ENCODE measurements around the gene RABEP1.

Gene RABEP1

DNA sequence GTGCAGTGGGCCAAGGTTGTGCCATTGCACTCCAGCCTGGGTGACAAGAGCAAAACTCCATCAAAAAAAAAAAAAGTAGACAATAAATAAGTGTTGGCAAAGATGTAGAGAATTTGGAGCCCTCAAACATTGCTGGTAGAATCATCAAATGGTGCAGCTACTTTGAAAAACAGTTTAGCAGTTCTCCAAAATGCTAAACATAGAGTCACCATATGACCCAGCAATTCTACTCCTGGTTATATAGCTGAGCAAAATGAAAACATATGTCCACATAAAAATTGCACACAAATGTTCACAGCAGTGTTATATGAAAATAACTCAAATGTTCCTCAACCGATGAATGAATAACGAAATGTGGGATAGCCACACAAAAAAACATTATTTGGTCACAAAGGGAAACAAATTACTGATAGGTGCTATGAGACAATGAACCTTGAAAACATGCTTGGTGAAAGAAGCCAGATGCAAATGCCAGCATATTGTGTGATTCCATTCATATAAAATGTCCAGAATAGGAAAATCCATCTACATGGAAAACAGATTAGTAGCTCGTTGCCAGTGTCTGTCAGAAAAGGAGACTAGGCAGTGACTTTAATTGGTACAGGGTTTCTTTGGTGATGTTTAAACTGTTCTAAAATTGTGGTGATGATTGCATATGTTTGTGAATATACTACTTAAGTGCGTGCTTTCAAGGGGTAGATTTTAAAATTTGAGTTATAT, 12.7 kb upstream of the RABEP1 start:
- no peak for DNase-seq

DNA sequence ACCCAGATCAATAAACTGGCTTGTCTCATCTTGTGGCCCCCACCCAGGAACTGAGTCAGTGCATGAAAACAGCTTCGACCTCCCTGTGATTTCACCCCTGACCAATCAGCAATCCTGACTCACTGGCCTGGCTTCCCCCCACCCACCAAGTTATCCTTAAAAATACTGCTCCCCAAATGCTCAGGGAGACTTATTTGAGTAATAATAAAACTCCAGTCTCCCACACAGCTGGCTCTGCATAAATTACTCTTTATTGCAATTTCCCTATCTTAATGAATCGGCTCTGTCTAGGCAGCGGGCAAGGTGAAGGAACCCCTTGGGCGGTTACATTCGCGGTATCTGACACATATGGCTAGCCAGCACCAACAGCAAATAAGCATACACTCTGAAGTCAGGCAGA, 9.8 kb upstream of the RABEP1 start:
- no peak for DNase-seq

DNA sequence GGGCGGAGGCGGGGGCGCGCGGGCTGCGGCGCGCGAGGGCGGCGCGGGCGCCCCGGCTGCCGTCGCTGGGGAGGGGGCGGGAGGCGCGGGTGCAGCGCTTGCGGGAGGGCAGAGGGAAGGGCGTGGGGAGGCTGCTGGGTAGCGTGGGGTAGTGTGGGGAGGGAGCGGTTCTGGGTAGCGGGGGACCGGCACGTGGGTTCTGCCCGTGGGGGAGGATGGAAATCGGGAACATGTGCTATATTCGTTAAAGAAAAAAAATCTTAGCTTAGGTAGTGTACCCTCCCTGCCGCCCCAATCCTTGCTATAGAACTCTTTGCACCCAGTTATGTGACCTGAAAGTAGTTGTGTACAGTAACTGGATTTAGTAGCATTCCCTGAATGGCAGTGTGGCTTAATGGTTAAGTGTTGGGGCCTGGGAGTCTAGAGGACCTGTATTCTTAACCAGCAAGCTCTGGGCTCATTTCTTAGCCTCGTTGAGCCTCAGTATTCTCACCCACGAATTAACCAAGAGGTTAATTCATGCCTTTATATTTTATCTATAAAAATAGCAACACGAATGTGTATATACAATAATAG, 646 bp downstream of the RABEP1 start:
- DNase-seq = peak; percentile 65 to 79

DNA sequence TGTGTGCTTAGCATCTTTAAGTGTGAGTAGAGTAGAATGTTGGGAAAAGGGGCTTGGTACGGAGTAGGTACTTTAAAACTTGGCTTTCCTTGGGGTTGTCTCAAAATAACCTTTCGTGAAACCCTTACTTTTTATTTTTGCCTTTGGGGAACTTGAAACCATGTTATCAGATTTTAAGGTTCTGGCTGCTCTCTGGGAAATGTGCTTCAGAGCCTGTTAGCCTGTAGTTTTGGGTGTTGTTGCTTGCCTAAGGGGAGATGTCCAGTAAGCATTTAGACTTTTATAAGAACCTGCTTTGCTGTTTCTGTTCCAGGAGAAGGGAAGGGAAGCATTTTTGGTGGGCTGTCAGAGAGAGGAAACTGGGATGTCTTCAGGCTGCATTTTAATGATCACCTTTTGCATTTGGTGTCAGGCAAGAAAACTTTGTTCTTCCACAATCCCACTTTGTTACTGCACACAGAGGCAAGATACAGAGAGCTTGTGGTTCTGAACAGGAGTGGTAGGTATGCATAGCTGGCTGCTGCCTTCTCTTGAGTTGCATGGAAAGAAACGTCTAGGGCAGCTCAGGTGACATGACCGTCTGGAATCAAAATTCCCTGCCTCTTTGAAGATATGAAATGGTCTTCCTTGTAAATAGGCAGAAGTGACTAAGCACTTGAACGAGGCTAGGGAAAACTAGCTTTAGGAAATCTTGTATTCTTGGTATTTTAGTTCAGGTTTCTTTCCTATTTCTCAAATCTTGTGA, 1.7 kb downstream of the RABEP1 start:
- DNase-seq = no peak

DNA sequence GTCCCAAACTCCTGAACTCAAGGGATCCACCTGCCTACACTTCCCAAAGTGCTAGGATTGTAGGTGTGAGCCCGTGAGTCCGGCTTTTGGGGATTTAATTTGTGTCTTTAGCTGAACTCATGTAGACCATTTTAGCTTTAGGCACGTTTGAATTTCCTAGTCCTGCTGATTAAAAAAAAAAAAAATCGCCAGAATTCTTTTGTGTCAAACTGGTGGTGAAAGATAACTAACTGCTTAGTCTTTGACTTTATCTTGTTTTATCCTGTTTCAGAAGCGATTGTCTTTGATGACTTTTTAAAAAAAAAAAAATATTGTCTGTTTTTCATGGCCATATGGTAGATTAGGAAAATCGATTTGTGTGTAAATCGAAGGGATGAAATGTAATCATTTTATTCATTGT, 2.6 kb downstream of the RABEP1 start:
- DNase-seq = no peak

DNA sequence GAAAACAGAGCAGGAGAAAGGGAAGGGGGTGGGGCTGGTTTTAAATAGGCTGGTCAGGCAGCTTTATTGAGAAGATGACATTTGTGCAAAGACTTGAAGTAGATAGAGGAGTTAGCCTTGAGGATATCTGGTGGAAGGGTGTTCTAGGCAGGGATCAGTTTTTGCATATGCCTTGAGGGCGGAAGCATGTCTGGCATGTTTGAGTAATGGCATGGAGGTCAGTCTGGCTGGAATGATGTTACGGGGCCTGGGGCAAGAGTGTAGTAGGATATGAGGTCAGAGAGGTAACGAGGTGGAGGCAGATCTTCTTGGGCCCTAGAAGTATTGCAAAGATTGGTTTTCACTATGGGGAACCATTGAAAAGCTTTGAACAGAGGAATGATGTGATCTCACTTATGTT, 4.8 kb downstream of the RABEP1 start:
- DNase-seq = no peak

DNA sequence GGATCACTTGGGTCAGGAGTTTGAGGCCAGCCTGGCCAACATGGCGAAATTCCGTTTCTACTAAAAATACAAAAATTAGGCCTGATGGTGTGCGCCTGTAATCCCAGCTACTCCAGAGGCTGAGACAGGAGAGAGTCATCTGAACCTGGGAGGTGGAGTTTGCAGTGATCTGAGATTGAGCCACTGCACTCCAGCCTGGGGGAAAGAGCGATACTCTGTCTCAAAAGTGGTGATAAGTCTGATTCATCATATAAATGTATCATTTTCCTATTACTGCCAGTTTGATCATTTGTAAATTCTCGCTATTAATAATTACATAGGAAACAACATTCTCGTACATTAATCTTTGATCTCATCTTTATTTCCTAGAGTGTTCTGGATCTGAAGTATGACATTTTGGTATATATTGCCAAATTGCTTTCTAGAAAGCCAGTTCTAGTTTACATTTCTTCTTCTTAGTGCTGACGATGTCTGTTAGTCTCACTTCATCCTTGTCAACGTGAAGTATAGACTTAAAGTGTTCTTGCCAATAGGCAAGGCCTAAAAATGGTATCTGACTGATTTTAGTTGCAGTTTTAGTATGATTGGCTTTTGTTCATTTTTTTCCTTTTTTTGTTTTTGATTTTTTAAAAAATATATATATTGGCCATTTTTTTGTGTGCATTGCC, 9.7 kb downstream of the RABEP1 start:
- no peak for DNase-seq

DNA sequence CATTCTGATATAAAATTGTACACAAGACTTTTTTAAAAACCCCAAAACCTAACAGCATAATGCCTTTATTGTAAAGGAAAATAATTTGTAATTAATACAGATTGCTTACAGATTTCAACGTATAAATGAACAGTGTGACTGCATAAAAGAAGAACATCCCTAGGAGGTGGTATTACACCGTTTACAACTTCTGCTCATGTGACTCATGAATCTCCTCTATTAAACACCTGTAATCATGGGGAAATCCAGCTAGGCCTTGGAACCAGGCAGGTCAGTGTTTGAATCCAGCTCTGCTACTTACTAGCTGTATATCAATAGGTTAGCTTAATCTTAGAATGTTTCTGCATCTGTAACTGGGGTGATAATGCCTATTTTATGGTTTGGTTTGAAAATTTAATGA, 15.2 kb downstream of the RABEP1 start:
- no peak for DNase-seq

DNA sequence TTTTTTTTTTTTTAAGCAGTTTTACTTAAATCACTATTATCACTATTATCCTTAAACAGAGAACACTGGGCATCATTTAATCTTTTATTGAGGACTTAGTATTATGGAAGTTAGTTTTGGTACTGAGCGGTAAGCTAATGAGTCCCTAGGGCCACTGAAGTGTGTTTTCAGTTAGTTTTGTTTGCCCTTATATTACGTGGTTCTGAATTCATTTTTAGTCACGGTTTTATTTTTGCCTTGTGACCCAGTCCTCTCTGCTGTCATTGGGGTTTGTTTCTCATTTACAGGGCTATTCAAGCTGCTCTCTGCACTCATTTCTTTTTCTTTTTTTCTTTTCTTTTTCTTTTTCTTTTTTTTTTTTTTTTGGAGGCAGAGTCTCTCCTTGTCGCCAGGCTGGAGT, 17.3 kb downstream of the RABEP1 start:
- no peak for DNase-seq

DNA sequence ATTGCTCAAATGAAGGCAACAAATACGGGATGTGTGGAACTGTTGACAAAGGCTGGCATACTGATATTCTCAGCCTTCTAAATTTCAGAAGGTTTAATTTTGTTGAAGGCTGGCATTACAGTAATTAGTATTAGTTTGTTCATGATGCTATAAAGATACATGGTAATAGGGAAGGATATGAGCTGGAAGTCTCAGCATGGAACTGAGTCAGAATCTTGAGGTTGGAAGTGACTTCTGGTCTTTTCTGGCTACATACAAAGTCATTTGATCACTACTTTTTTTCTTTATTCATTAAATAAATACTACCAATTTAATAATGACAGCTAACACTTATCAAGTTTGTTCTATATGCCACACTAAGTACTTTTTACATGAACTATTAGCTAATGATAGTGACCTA, 22.6 kb downstream of the RABEP1 start:
- DNase-seq = no peak

DNA sequence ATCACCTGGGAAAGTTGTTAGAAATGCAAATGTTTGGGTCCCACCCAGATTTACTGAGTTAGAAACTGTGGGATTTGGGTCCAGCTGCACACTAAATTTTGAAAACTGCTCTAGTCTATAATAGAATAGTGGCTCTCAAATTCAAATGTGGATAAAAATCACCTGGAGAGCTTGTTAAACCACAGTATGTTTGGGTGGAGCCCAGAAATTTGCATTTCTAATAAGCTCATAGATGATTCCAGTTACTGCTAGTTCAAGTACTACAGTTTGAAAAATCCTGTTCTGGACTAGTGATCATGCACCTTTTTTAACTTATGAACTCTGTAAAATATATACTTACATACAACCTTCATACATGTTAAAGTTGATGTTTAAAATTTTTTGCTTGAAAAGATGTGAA, 27.8 kb downstream of the RABEP1 start:
- DNase-seq = no peak

DNA sequence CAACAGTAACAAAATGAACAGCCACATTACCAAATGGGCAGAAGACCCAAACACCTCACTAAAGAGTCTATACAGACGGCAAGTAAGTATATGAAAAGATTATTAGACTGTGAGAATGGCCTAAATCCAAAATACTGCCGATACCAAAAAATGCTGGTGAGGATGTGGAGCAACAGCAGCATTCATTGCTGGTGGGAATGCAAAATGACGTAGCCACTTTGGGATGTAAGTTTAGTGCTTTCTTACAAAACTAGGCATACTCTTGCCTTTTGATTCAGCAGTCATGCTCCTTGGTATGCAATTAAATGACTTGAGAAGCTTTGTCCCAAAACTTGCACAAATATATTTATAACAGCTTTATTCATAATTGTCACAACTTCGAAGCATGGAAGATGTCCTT, 43.8 kb downstream of the RABEP1 start:
- no peak for DNase-seq

DNA sequence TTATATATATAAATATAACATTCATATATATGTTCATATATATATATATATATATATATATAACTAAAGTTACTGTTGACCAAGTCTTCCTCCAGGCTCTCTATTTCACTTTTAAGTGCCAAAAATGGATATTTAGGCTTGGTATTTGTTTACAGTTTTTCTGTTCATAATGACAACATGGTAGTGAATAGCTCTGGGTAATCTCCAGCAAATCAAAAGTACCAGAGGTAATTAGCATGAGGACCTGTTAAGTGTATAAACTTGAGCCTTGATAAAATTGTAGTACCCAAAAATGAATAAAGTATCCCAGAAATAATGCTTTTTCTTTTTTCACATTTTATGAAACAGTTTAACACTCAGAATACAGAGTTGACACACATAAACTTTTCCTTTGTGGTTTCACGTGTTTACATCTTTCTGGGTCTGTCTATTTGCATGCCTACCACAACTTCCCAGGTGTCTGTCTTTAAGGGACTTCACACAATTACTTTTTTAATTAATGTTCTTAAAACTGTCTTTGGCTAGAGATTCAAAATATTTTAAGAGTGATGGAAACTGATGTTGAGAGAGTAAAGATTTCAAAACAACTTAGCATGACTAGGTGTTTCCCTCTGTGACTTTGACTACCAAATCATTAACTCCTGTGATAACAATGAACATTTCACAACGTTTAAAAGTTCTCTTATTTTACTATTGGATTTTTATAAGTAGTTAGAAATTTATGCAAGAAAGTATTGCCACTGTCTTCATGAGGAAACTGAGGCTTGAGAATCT, 47.9 kb downstream of the RABEP1 start:
- no peak for DNase-seq

DNA sequence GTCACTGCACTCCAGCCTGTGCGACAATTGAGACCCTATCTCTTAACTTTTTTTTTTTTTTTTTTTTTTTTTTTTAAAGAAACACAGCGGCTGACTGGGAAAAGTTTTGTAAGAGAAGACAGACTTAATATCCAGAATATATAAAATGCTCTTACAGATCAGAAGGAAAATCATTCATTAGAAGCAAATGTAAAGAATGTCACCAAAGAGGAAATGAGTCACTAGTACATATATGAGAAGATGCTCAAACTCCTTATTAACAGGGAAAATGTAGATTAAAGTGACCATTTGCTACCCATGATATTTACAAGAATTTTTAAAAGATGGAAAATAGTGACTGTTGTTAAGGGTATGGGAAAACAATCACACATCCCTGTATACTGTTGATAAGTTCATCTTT, 48.9 kb downstream of the RABEP1 start:
- DNase-seq = no peak

DNA sequence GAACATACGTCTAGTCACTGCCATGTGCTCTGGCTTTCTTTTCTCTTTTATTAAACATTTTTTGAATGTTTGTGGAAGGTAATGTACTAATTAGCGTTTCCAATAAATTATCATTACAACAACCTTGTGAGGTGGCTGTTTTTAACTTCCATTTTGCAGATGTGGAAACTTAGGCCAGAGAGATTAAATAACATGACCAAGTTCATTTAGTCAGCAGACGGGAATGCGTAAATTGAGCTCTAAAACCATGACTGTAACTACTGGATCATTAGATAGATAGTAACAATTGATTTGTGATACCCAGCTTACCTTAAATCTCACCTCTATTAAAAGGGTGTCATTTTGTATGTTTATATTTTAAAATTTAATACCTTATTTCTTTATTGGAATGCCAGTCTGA, 49.4 kb downstream of the RABEP1 start:
- no peak for DNase-seq

DNA sequence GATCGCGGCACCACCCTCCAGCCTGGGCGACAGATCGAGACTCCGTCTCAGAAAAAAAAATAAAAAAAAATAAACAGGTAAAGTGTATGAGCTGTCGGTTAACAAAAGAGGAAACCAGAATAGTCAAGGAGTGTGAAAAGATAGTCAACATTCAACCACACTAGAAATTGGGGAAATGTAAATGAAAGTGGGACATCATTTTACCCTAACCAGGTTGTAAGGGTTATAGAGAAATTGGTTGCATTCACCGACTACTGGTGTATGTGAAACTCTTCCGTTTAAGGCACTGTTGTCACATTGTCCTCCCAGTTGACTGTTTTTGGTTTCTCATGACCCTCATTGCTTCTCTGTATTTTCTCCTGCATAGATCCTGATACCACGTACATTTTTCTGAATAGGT, 62.8 kb downstream of the RABEP1 start:
- DNase-seq = no peak

DNA sequence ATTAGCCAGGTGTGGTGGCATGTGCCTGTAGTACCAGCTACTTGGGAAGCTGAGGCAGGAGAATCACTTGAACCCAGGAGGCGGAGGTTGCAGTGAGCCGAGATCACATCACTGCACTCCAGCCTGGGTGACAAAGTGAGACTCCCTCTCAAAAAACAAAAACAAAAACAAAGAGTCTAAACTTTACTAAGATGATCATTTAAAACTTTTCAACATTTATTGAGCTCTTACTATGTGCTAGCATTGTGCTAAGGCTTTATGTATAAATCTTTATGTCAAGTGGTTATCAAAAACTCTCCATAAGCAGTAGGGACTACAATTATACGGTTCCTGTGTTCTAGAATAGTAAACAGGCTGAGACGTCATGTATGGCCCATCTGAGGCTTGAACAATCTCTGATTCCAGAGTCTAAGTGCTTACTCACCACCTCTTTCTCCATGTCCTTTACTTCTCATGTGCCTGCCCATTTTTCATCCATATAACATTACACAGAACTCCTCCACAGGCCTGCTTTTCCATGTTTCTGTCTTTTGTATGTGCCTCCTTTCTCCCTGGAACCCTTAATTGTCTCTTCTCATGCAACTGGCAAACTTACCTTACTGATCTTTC, 70.7 kb downstream of the RABEP1 start:
- DNase-seq = no peak

DNA sequence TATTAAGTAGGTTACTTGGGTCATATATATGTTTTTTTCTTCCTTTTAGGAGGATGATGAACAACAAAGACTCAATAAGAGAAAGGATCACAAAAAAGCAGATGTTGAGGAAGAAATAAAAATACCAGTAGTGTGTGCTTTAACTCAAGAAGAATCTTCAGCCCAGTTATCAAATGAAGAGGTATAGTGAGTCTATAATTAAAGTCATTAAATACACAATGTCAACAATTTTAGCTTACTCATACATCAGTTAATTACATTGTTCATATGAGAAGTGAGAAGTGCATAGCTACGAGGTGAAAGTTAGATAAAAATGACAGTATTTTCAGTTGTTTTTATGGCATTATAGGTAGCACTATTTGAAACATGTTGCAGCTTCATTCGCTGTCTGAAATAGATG, 72.2 kb downstream of the RABEP1 start:
- DNase-seq = no peak

DNA sequence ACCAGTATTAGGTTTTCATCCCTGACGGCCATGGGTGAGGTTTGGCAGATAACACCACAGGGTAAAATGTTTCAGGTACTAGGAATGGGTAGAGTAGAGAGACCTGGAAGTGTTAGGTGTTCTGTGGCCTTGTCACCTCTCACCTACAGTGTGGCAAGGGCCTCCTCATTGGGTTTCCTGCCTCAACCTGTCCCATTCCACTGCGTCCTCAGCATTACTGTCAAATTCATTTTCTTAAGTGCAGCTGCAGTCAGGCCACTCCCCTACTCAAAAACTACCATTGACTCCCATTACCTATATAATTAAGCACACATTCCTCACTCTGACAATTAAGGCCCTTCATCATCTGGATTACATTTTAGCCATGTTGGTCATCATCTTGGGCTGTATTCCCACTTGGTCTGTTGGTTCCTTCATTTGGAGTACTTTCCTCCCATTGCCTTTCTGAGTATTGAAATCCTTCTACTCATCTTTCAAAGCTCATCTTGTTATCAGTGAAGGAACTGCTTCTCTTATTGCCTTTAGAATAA, 72.9 kb downstream of the RABEP1 start:
- no peak for DNase-seq

DNA sequence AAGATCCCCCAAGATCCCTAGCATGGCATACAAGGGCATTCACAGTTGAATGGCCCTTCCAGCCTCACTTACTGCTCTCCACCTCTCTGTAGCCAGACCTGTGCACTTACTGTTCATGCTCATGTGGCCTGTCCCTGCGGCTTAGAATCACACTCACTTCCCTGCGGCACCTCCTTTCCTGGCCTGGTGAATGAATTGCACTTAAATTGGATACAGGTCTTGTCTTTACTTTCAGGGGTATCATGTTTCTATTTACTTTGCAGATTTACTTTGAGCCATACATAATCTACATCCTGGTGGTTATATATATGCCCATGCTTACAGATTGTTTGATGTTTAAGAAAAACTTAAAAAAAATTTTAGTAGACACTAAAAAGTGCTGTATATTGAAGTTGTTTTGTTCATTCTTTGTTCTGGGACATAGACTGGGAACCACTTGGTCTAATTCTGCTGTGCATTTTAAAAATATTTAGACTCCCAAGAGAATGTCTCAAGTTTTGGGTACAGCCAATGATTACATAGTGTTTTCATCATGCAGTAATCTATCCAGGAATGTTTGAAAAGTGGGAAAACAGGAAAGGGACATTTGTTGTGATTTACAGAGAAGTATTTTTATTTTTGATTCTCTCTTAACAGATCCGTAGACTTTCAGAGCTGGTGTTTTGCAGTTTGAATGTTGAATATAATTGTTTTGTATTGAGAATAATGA, 73.5 kb downstream of the RABEP1 start:
- DNase-seq = no peak

DNA sequence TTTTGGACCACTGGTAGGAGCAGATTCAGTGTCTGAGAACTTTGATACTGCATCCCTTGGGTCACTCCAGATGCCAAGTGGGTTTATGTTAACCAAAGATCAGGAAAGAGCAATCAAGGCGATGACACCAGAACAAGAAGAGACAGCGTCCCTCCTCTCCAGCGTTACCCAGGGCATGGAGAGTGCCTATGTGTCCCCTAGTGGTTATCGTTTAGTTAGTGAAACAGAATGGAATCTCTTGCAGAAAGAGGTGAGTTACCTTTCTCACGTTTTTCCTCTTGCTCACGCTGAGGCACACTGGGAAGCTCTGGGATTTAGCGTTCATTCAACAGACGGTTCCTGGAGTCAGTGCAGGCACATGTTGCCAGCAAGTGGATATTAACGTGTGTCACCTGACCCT, 79.3 kb downstream of the RABEP1 start:
- no peak for DNase-seq

Measured in activated CD4-positive, alpha-beta T cell treated with anti-CD3 and anti-CD28 coated beads for 4 hours (primary cell).